IMR-90 (cell line): ENCODE data around the gene GAS7. TPM values are rescaled to one million over a fixed set of nuclear protein-coding genes. Genes with fewer than 3 reads are reported as not detected.

Experiments used
- ATAC-seq: fragments of 200-7000 bp; cut with Tn5 transposase; 2 replicates; pipeline ENCODE4 v1.9.1; 2020; ENCODE audit warnings: low read depth, mild to moderate bottlenecking, moderate library complexity
- BruUV-seq: library from RNA; stranded (reverse); fragments of 400-500 nt; replicated peaks from 2 replicates; lab custom pipeline; 2021; lab: Mats Ljungman, UMichigan
- CTCF ChIA-PET: fragments of 300-600 bp; formaldehyde crosslinking; extraction: SDS; loops from one replicate; lab custom pipeline; 2021; ENCODE audit warnings: antibody characterized with exemption; lab: Yijun Ruan, JAX
- POLR2A ChIA-PET: fragments of 300-600 bp; sonication (Branson Sonifier 250); formaldehyde crosslinking; loops from one replicate; lab custom pipeline; 2022; ENCODE audit warnings: antibody characterized with exemption; ENCODE audit not compliant: unreplicated experiment; lab: Charles Lee
- DNase-seq: peaks from one replicate; pipeline ENCODE4 v3.0.0; 2013
- H2AFZ ChIP-seq: replicated peaks from 2 replicates; pipeline ENCODE3; 2013; ENCODE audit warnings: low read length, mild to moderate bottlenecking; ENCODE audit not compliant: poor library complexity
- H2AK5ac ChIP-seq: 2 replicates; pipeline ENCODE4 v1.6.1; 2013; ENCODE audit warnings: low read depth, low read length, inconsistent platforms
- H2AK9ac ChIP-seq: replicated peaks from 2 replicates; pipeline ENCODE3; 2013; ENCODE audit warnings: mild to moderate bottlenecking, low read depth, low read length, moderate library complexity; ENCODE audit not compliant: poor library complexity
- H2BK120ac ChIP-seq: 2 replicates; pipeline ENCODE4 v1.6.1; 2013; ENCODE audit warnings: low read depth, low read length, inconsistent platforms
- H2BK15ac ChIP-seq: 3 replicates; pipeline ENCODE4 v1.6.1; 2013; ENCODE audit warnings: low read depth, low read length, inconsistent platforms
- H2BK20ac ChIP-seq: 2 replicates; pipeline ENCODE4 v1.6.1; 2013; ENCODE audit warnings: low read depth, mild to moderate bottlenecking, inconsistent platforms, low read length, moderate library complexity
- H2BK5ac ChIP-seq: 2 replicates; pipeline ENCODE4 v1.6.1; 2013; ENCODE audit warnings: mild to moderate bottlenecking, low read depth, low read length, inconsistent platforms; ENCODE audit not compliant: poor library complexity, severe bottlenecking
- H3K14ac ChIP-seq: replicated peaks from 2 replicates; pipeline ENCODE4 v1.6.1; 2013; ENCODE audit warnings: low read depth, low read length, inconsistent platforms
- H3K18ac ChIP-seq: 2 replicates; pipeline ENCODE4 v1.6.1; 2013; ENCODE audit warnings: low read depth, low read length, control low read depth
- H3K23ac ChIP-seq: 2 replicates; pipeline ENCODE4 v1.6.1; 2013; ENCODE audit warnings: low read depth, low read length, inconsistent platforms
- H3K27ac ChIP-seq: 2 replicates; pipeline ENCODE4 v1.5.1; 2013; ENCODE audit warnings: mild to moderate bottlenecking, control low read depth, low read length; ENCODE audit not compliant: insufficient read depth
- H3K27me3 ChIP-seq: 2 replicates; pipeline ENCODE4 v1.6.1; 2013; ENCODE audit warnings: low read length; ENCODE audit not compliant: control insufficient read depth, insufficient read depth
- H3K36me3 ChIP-seq: 2 replicates; pipeline ENCODE4 v1.6.1; 2013; ENCODE audit warnings: low read length, mixed read lengths; ENCODE audit not compliant: control insufficient read depth, insufficient read depth
- H3K4ac ChIP-seq: 2 replicates; pipeline ENCODE4 v1.6.1; 2013; ENCODE audit warnings: low read depth, low read length, inconsistent platforms
- H3K4me1 ChIP-seq: 2 replicates; pipeline ENCODE4 v1.6.1; 2013; ENCODE audit warnings: low read length, mixed read lengths; ENCODE audit not compliant: control insufficient read depth, insufficient read depth
- H3K4me2 ChIP-seq: 2 replicates; pipeline ENCODE4 v1.6.1; 2013; ENCODE audit warnings: low read depth, mild to moderate bottlenecking, control low read depth, low read length, moderate library complexity
- H3K4me3 ChIP-seq: 2 replicates; pipeline ENCODE4 v1.5.1; 2013; ENCODE audit warnings: low read depth, mild to moderate bottlenecking, control low read depth, low read length, moderate library complexity; ENCODE audit not compliant: insufficient read depth
- H3K56ac ChIP-seq: 2 replicates; pipeline ENCODE4 v1.6.1; 2013; ENCODE audit warnings: low read length, inconsistent platforms; ENCODE audit not compliant: insufficient read depth; ENCODE audit errors: extremely low read depth
- H3K79me1 ChIP-seq, 2 experiments: 2 replicates each; pipeline ENCODE4 v1.6.1; 2013; ENCODE audit warnings: low read length in 2 of 2, inconsistent platforms in 1 of 2, low read depth in 1 of 2
- H3K9ac ChIP-seq: 2 replicates; pipeline ENCODE4 v1.6.1; 2013; ENCODE audit warnings: low read depth, low read length, control low read depth
- H3K9me1 ChIP-seq: 2 replicates; pipeline ENCODE4 v1.6.1; 2013; ENCODE audit warnings: low read length, inconsistent platforms; ENCODE audit not compliant: insufficient read depth
- H3K9me3 ChIP-seq: 2 replicates; pipeline ENCODE4 v1.6.1; 2013; ENCODE audit warnings: low read length; ENCODE audit not compliant: control insufficient read depth, insufficient read depth
- H4K20me1 ChIP-seq: 2 replicates; pipeline ENCODE4 v1.6.1; 2013; ENCODE audit warnings: low read length, inconsistent platforms; ENCODE audit not compliant: insufficient read depth
- H4K5ac ChIP-seq: 2 replicates; pipeline ENCODE4 v1.6.1; 2013; ENCODE audit warnings: mild to moderate bottlenecking, low read depth, low read length, control low read depth
- H4K8ac ChIP-seq, 2 experiments: 2 replicates each; pipeline ENCODE4 v1.6.1; 2013; ENCODE audit warnings: low read depth in 2 of 2, low read length in 2 of 2, control low read depth in 1 of 2, inconsistent platforms in 1 of 2
- H4K91ac ChIP-seq: 2 replicates; pipeline ENCODE4 v1.6.1; 2013; ENCODE audit warnings: low read depth, low read length, inconsistent platforms; ENCODE audit not compliant: insufficient read depth
- BHLHE40 ChIP-seq: fragments of 150-350 bp; IDR thresholded peaks from 2 replicates; pipeline ENCODE4 v1.6.1; 2016; ENCODE audit warnings: mild to moderate bottlenecking, low read depth, low read length
- CEBPB ChIP-seq: IDR thresholded peaks from 2 replicates; pipeline ENCODE4 v1.6.1; 2012; ENCODE audit warnings: low read depth, low read length, improper control_type of control experiment
- CHD1 ChIP-seq: IDR thresholded peaks from 2 replicates; pipeline ENCODE4 v1.6.1; 2012; ENCODE audit warnings: low read depth, low read length, improper control_type of control experiment
- CTCF ChIP-seq: conservative IDR thresholded peaks from 2 replicates; pipeline ENCODE4 v1.5.1; 2012; ENCODE audit warnings: mild to moderate bottlenecking, low read depth, low read length, improper control_type of control experiment
- ELK1 ChIP-seq: fragments of 150-350 bp; IDR thresholded peaks from 2 replicates; pipeline ENCODE4 v1.6.1; 2016; ENCODE audit warnings: low read depth, mild to moderate bottlenecking, low read length, moderate library complexity, borderline replicate concordance
- FOS ChIP-seq: fragments of 150-350 bp; IDR thresholded peaks from 2 replicates; pipeline ENCODE4 v1.6.1; 2016; ENCODE audit warnings: low read depth, low read length
- MAFK ChIP-seq: IDR thresholded peaks from 2 replicates; pipeline ENCODE4 v1.6.1; 2012; ENCODE audit warnings: low read depth, low read length, improper control_type of control experiment
- MAZ ChIP-seq: IDR thresholded peaks from 2 replicates; pipeline ENCODE4 v1.6.1; 2012; ENCODE audit warnings: low read depth, mild to moderate bottlenecking, low read length, improper control_type of control experiment, moderate library complexity, borderline replicate concordance
- MXI1 ChIP-seq: IDR thresholded peaks from 2 replicates; pipeline ENCODE4 v1.6.1; 2012; ENCODE audit warnings: low read depth, mild to moderate bottlenecking, low read length, moderate library complexity, borderline replicate concordance
- NFE2L2 ChIP-seq: fragments of 150-350 bp; IDR thresholded peaks from 2 replicates; pipeline ENCODE4 v1.6.1; 2016; ENCODE audit warnings: low read depth, mild to moderate bottlenecking, low read length
- POLR2A ChIP-seq: IDR thresholded peaks from 2 replicates; pipeline ENCODE4 v1.6.1; 2012; ENCODE audit warnings: mild to moderate bottlenecking, low read depth, low read length
- RAD21 ChIP-seq: IDR thresholded peaks from 2 replicates; pipeline ENCODE4 v1.6.1; 2012; ENCODE audit warnings: low read length, improper control_type of control experiment
- RCOR1 ChIP-seq: IDR thresholded peaks from 2 replicates; pipeline ENCODE4 v1.6.1; 2012; ENCODE audit warnings: mild to moderate bottlenecking, low read length, improper control_type of control experiment; ENCODE audit not compliant: insufficient replicate concordance
- RFX5 ChIP-seq: IDR thresholded peaks from 2 replicates; pipeline ENCODE4 v1.8.0; 2012; ENCODE audit warnings: low read depth, mild to moderate bottlenecking, low read length, moderate library complexity
- SMC3 ChIP-seq: fragments of 150-350 bp; IDR thresholded peaks from 2 replicates; pipeline ENCODE4 v1.6.1; 2016; ENCODE audit warnings: low read depth, mild to moderate bottlenecking, antibody characterized with exemption, low read length, moderate library complexity
- USF2 ChIP-seq: fragments of 150-350 bp; IDR thresholded peaks from 2 replicates; pipeline ENCODE4 v1.6.1; 2017; ENCODE audit warnings: mild to moderate bottlenecking, antibody characterized with exemption, low read length, low read depth
- WGBS, 2 experiments: methylation state at CpG; one replicate each; pipeline versions ENCODE4 v1.1.5 to v1.1.7; 2013; ENCODE audit warnings: missing lambda C conversion rate in 2 of 2; ENCODE audit not compliant: insufficient read length in 1 of 2; ENCODE audit errors: extremely low coverage in 2 of 2; 5-methylcytosine and 5-hydroxymethylcytosine counted together
- dilution Hi-C: fragments of 300-500 bp; cut with HindIII; formaldehyde crosslinking; loops from one replicate; pipeline ENCODE4 v1.14.3; 2018; ENCODE audit warnings: low sequenced_read_pairs; ENCODE audit not compliant: unreplicated experiment
- in situ Hi-C: fragments of 300-500 bp; cut with MboI; formaldehyde crosslinking; loops from 3 replicates; pipeline ENCODE4 v1.14.3; 2019; ENCODE audit warnings: low sequenced_read_pairs, inconsistent platforms, mixed read lengths
- intact Hi-C: fragments of 100-400 bp; cut with micrococcal nuclease; formaldehyde crosslinking; loops from 2 replicates; pipeline ENCODE4 v1.10.0; 2022
- polyA plus RNA-seq, 3 experiments: library from polyadenylated mRNA; depleted of rRNA; stranded (reverse); fragments of >200 nt; gene quantifications; 2 replicates each; pipeline ENCODE4 v1.2.3, GENCODE V29; 2012; ENCODE audit warnings: low replicate concordance in 1 of 3
- total RNA-seq: library from RNA; depleted of rRNA; stranded (reverse); fragments of >200 nt; gene quantifications from 2 replicates; pipeline ENCODE4 v1.2.3, GENCODE V29; 2012

GAS7 gene
- total and polyA plus RNA-seq, 2 of the 4 experiments (the other 2 are of a cell fraction), result 4.6 to 5.0 TPM

- H3K79me1 ChIP-seq, result peaks cover 0 to 2% of the 10 kb centered on the region in 2 experiments; a peak in 3 of 4 replicates
- H3K56ac ChIP-seq, result no peak overlapping the region
- peak; percentile 37 for DNase-seq
- H4K20me1 ChIP-seq, result no peaks in the 10 kb centered on the region
- BruUV-seq, result no TSS peak
- TF ChIP-seq RAD21, result no peak
- no peak for TF ChIP-seq CTCF
- TF ChIP-seq MAFK, result no peak
- no peak for TF ChIP-seq MAZ
- TF ChIP-seq ELK1, result no peak
- no peak for TF ChIP-seq FOS
- TF ChIP-seq SMC3, result no peak
- no peak for TF ChIP-seq CHD1
- no peak for TF ChIP-seq RCOR1
- TF ChIP-seq BHLHE40, result no peak
- TF ChIP-seq NFE2L2, result no peak
- TF ChIP-seq POLR2A, result no peak
- no peak for TF ChIP-seq CEBPB
- no peak for TF ChIP-seq MXI1
- no peak for TF ChIP-seq USF2
- TF ChIP-seq RFX5, result no peak
- 0 out of 2 replicates have a peak overlapping the region, but pooled peaks have one; percentile 29 for H4K91ac ChIP-seq
- H2BK120ac ChIP-seq, result peak overlapping the region; percentile 44
- no peak overlapping the region for H2AK9ac ChIP-seq
- no peak overlapping the region for H2AK5ac ChIP-seq
- H3K4me1 ChIP-seq, result peaks cover 9% of the 10 kb centered on the region
- no peak overlapping the region; the same call in 1 of the 2 replicates for H3K4ac ChIP-seq
- ChIA-PET CTCF (interaction anchor here (0.5 to 0.6 kb wide), 3 partner anchors 52 to 466 kb away, joined by 3 to 5 read pairs (median 4); no protein-coding TSS in a partner anchor), POLR2A (no interaction called here)
- no peak overlapping the region for H4K8ac ChIP-seq
- in situ Hi-C loops, result no loop called here
- peaks cover 6% of the 10 kb centered on the region; the same call in 1 of the 2 replicates for H3K9me1 ChIP-seq
- no peak overlapping the region for H2BK5ac ChIP-seq
- H2AFZ ChIP-seq, result no peak overlapping the region
- no peaks in the 10 kb centered on the region; the same call in 1 of the 2 replicates for H3K9me3 ChIP-seq
- no peak overlapping the region for H3K4me3 ChIP-seq
- peak overlapping the region; percentile 29; the same call in 1 of the 2 replicates for H2BK20ac ChIP-seq
- H4K5ac ChIP-seq, result peak overlapping the region; percentile 5; the same call in 1 of the 2 replicates
- H3K23ac ChIP-seq, result no peak overlapping the region
- H3K14ac ChIP-seq, result no peak overlapping the region
- H3K27ac ChIP-seq, result no peak overlapping the region
- peak; percentile 53; the same call in 1 of the 2 replicates for ATAC-seq
- H3K36me3 ChIP-seq, result no peaks in the 10 kb centered on the region
- H3K18ac ChIP-seq, result peak overlapping the region; percentile 39
- H2BK15ac ChIP-seq, result peak overlapping the region; percentile 26; the same call in 1 of the 3 replicates
- intact Hi-C loops, result no loop called here
- no peak overlapping the region for H3K9ac ChIP-seq
- no peaks in the 10 kb centered on the region for H3K27me3 ChIP-seq
- no CpG with 5 or more reads among the region's 3 CpGs for WGBS, 2 experiments
- dilution Hi-C loops, result no loop called here
- peak overlapping the region; percentile 12; the same call in 1 of the 2 replicates for H3K4me2 ChIP-seq
Observed at GRCh38 chr17:10172241-10172741, 26.1 kb downstream of the GAS7 start.
